Measurements from ENCODE around the gene MIGA1.
"Not testable (repeated sequence)": the region's sequence is repeated elsewhere in the genome, so short reads cannot be mapped to it uniquely, and the experiment has no call there.

Gene MIGA1

GRCh38 chr1:77802026-77802425, 22.6 kb downstream of the MIGA1 start:
- no peak for DNase-seq

DNA sequence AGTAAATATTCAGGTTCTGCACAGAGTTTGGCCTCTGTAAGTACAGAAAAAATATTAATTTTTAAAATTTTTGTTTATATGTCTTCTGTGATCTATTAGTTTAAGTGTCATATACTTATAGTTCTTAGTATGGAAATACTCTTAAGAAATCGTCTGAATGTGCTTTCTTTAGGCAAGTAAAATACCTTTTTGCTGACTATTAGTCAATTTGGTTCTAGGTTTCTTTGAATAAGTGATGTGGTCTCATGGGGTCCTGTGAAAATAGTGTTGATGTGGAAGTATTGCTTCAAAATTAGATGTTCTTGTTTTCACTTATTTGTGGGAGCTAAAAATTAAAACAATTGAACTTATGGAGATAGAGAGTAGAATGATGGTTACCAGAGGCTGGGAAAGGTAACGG, 23.9 kb downstream of the MIGA1 start:
- DNase-seq = no peak

DNA sequence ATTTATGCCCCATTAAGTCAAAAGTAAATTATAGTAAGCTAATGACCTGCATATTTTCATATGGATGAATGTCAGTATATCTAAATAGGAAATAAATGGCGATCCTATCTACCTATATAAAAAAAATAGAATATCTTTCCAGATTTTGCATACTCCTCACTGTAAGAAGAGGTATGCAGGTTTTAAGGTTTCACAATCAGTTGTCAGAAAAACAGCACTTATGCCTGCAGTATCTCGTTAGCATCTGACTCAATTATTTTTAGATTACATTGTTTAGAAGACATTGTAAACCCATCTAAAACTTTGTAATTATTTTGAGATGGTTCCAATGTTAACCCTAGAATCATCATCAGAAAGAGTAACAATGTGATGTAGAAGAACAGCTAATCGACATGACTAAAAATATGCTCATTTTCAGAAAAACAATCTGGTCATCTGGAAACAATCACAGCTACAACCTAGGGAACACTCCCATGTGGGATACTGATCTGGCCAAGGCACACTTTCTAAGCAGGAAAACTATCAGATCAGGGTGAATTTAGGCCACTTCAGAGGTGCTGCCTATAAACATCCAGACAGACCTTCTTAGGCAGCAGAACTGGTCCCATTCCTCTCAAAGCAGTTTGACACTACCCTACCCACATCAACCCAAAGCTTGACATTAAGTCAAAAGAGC, 30.5 kb downstream of the MIGA1 start:
- DNase-seq = not testable (repeated sequence)

DNA sequence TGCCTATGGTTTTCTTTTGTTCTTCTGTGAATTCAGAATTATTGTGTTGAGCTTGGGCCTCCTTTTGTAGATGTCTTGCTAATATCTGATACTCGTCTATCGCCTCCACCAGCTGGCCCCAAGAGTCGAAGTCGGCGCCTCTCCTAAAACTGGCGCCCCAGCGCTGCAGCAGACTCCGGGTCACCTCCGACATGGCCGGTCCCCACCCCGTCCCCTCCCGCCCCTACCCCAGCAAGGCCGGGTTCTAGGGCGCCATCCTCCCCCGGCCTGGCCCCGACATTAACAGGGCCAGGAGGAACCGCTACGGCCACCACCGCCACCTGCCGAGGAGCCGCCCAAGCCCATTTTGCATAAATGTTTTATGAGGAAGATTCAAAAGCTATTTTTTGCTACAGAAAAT, 32.1 kb downstream of the MIGA1 start:
- DNase-seq = not testable (repeated sequence)

- DNase-seq = no peak
Observed at GRCh38 chr1:77817368-77818209, 38.1 kb downstream of the MIGA1 start.

GRCh38 chr1:77820121-77820520, 40.7 kb downstream of the MIGA1 start:
- DNase-seq = no peak

GRCh38 chr1:77824079-77824478, 44.6 kb downstream of the MIGA1 start:
- DNase-seq = no peak

DNA sequence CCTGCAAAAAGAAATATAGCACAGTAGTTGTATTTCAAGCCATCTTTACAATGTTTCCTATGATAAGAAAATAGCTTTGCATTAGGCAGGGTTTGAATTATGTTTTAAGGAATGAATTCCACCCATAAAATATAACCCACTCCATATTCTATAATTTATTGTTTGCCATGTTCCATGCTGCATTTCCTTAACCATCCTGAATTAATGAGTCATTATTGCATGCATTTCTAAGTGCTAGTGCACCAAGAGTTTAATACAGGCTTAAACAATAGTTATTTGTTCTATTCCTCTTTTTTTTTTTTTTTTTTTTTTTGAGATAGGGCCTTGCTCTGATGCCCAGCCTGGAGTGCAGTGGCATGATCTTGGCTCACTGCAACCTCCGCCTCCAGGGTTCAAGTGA, 45.2 kb downstream of the MIGA1 start:
- DNase-seq = no peak

DNA sequence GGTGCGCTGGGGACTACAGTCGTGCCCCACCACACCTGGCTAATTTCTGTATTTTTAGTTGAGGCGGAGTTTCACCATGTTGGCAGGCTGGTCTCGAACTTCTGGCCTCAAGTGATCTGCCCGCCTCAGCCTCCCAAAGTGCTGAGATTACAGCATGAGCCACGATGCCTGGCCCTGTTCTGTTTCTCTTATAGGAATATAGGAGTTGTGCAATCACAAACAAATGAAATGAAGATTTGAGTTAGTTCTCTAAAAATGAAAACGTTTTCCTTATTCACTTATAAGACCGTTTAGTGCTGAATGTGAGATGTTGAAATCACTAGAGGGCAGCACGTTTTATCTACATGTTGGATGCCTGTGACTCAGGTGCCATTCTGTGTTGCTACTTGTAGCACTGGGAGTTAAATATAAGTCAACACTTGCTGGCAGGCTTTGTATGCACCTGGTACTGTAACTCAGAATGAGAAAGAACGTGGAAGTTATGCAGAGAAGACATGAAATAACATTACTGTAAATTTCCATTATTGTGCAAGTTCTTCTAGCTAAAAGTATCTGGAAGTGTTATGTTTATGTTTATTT, 45.8 kb downstream of the MIGA1 start:
- no peak for DNase-seq

- not testable (repeated sequence) for DNase-seq
Observed at GRCh38 chr1:77826851-77827250, 47.4 kb downstream of the MIGA1 start.

GRCh38 chr1:77828098-77828497, 48.6 kb downstream of the MIGA1 start:
- no peak for DNase-seq

- DNase-seq = no peak
Observed at GRCh38 chr1:77829851-77830250, 50.4 kb downstream of the MIGA1 start.

DNA sequence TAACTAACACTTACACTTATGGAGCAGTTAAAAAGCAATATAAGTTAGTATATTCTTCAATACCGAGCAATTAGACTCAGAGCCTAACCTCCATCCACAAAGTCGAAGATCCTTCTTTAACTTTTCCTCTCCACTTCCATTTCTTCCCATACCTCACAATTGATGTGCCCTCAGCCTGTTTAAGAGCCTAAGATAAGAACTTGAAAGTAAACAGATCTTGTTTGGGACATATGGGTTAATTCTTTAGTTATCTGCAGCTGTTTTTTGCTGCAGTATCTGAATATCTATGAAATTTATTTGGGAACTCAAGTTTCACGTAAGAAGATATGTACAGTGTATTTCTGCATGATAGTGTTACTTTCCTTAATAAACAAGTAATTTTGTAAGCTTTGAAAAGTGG, 51.5 kb downstream of the MIGA1 start:
- no peak for DNase-seq

DNA sequence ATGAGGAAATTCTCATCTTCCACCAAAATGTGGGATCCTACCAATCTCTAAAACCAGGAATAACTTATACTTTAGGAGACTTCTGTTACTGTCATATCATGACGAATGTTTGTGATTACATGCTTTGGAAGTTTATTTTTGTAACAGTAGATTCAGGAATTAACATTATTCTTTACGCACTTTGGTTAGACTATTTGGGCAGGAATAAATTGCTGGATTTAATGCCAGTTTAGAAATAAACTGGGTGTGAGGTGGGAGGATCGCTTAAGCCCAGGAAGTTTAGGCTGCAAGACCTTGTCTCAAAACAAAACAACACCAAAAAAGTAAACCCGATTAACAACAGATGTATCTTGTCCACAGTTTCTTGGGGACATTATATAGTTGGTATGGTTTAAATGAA, 52.1 kb downstream of the MIGA1 start:
- DNase-seq = no peak

DNA sequence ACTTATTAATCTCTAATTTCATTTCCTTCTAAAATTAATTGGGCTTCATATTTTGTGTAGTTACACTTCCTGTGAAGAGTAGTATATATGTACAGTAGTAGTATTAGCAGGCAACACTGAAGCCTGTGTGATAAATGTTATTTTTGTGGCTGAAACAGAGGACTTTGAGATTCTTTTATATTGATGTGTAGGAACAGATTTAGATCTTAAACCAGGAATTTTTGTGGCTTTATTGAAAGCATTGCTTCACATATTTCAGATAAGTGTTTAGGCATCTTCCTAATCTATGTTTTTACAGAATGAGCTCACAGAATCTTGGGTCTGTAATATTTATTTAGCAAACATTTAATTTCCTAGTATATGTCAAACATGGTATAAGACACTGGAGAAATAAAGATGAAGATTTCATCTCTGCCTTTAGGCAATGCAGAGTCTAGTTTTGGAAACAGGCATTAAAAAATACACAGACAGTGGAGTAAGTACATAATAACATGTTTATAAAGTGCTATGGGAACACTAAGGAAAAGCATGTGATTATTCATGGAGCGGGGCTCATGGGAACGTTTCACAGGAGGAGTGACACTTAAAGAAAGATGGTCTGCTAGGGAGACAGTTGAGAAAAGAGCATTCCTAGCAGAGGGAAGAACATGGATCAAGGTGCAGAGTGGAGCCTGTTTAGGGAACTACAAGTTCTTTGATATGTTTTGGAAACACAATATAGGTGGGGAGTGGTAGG, 52.7 kb downstream of the MIGA1 start:
- no peak for DNase-seq

DNA sequence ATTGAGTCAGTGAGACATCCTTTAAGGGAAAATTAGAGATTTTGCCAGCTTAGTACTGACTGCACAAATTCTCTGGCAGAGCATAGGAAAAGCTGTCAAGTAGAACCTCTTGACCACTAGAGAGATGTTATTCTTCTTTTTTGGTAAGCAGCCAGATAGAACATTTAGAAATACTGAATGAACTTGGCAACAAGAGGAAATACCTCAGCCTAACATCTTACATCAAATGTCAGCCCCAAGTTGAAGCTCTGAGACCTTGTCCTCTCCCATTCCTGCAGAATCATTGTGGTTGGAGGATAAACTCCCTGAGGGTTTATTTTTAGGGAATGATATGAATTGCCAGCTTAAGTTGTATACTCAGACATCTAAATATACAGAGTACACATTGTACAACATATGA, 53.5 kb downstream of the MIGA1 start:
- peak; percentile 46 for DNase-seq

- no peak for DNase-seq
Observed at GRCh38 chr1:77833521-77834100, 54.2 kb downstream of the MIGA1 start.

- no peak for DNase-seq
Observed at GRCh38 chr1:77834771-77835334, 55.4 kb downstream of the MIGA1 start.

GRCh38 chr1:77841574-77841973, 62.1 kb downstream of the MIGA1 start:
- DNase-seq = no peak

- no peak for DNase-seq
Observed at GRCh38 chr1:77845951-77846350, 66.5 kb downstream of the MIGA1 start.

GRCh38 chr1:77846966-77847365, 67.5 kb downstream of the MIGA1 start:
- DNase-seq = no peak

GRCh38 chr1:77847621-77848080, 68.2 kb downstream of the MIGA1 start:
- no peak for DNase-seq

DNA sequence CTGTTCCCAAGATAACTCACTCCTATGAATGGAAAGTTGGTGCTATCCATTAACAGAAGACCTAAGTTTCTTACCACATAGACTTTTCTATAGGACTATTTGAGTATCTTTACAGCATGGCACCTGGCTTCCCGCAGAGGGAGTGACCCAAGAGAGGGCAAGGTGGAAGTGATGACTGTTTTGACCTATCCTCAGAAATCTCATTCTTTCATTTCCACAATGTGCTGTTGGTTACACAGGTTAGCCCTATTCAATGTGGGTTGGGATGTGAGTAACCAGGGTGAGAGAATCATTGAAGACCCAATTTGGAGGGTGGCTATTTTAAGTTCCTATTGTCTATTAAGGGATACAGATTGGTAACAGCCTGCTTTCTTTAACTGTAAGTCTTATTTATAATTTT, 70.6 kb downstream of the MIGA1 start:
- no peak for DNase-seq

Measured in DMS79 (cell line).